Esophagus squamous epithelium (tissue), 5 donors: ENCODE measurements around the gene PHOX2A. TPM values are rescaled to one million over a fixed set of nuclear protein-coding genes. Genes with fewer than 3 reads are reported as not detected.

Experiments
- DNase-seq: peaks from one replicate; lab custom pipeline; 2025; lab: John Stamatoyannopoulos, UW
- H3K27ac ChIP-seq, 4 donors: fragments of 200-600 bp; sonication (generic); one replicate each; pipeline ENCODE4 v1.5.1; 2016 to 2019; ENCODE audit warnings: mild to moderate bottlenecking in 1 of 4
- H3K27me3 ChIP-seq, 4 donors: fragments of 200-600 bp; sonication (generic); 1 replicate in 3 of 4; 2 replicates in 1 of 4; pipeline versions ENCODE4 v1.5.1 to v1.6.0; 2017 to 2021; ENCODE audit warnings: antibody characterized with exemption in 1 of 4
- H3K36me3 ChIP-seq, 3 donors: fragments of 200-600 bp; sonication (generic); one replicate each; pipeline ENCODE4 v1.5.1; 2016 to 2019
- H3K4me1 ChIP-seq, 3 donors: fragments of 200-600 bp; sonication (generic); one replicate each; pipeline ENCODE4 v1.5.1; 2017 to 2019
- H3K4me3 ChIP-seq, 4 donors: fragments of 200-600 bp; sonication (generic); 1 replicate in 3 of 4; 2 replicates in 1 of 4; pipeline ENCODE4 v1.5.1; 2016 to 2019; ENCODE audit warnings: mild to moderate bottlenecking in 2 of 4, moderate library complexity in 1 of 4
- H3K9me3 ChIP-seq, 3 donors: fragments of 200-600 bp; sonication (generic); one replicate each; pipeline ENCODE4 v1.5.1; 2016 to 2019
- POLR2A ChIP-seq, 4 donors: fragments of 450-650 bp; IDR thresholded peaks; one replicate each; pipeline ENCODE4 v1.6.1; 2017; ENCODE audit warnings: antibody characterized with exemption in 4 of 4, mild to moderate bottlenecking in 4 of 4, moderate library complexity in 3 of 4
- WGBS, 2 donors: methylation state at CpG; one replicate each; pipeline ENCODE4 v1.1.5; 2018; 5-methylcytosine and 5-hydroxymethylcytosine counted together
- intact Hi-C: fragments of 100-400 bp; cut with DNase I; formaldehyde crosslinking; loops from one replicate; pipeline ENCODE4 v1.15.0; 2022
- total RNA-seq, 4 donors: library from RNA; depleted of rRNA; stranded (reverse); fragments of >200 nt; gene quantifications; one replicate each; pipeline ENCODE4 v1.1.0, GENCODE V29; 2016
- TF ChIP-seq, protein P1 (sequence below), 6 experiments: fragments of 450-650 bp in 4 of 6; fragments of 200-600 bp in 2 of 6; sonication (generic) in 2 of 6; IDR thresholded peaks; one replicate each; pipeline ENCODE4 v1.5.1; 2016 to 2019; ENCODE audit warnings: antibody characterized with exemption in 6 of 6, mild to moderate bottlenecking in 4 of 6, moderate library complexity in 4 of 6
- donor health status: DM: yes; HTN: yes; CAD: no.

PHOX2A gene
- total RNA-seq, 4 donors from 2014 or later, result not detected

DNA sequence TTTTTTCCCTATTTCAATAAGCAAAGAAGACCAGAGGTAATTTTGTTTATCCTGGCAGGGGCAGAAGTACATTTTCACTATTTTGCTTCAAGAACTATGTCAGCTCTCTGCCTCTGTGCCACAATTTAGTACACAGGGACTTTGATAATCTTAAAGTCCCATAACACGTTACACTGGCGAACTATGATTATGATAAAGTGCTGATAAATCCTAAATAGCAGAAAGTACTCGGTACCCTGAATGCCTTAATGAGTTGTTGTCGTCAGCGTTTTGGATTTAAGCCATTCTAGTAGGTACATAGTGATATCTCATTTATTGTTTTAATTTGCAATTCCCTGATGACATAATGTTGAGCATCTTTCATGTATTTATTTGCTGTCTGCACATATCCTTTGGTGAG lies 16.6 kb upstream of the PHOX2A start:
- 63 to 72% methylated on average over 5 of the region's 5 CpGs for WGBS, 2 donors
- no peaks in the 10 kb centered on the region for H3K36me3 ChIP-seq
- no peak overlapping the region for H3K27ac ChIP-seq
- H3K9me3 ChIP-seq, result no peaks in the 10 kb centered on the region
- TF ChIP-seq POLR2A (IDR thresholded peaks at IDR 0.05), result no peak
- TF ChIP-seq, protein P1, sequence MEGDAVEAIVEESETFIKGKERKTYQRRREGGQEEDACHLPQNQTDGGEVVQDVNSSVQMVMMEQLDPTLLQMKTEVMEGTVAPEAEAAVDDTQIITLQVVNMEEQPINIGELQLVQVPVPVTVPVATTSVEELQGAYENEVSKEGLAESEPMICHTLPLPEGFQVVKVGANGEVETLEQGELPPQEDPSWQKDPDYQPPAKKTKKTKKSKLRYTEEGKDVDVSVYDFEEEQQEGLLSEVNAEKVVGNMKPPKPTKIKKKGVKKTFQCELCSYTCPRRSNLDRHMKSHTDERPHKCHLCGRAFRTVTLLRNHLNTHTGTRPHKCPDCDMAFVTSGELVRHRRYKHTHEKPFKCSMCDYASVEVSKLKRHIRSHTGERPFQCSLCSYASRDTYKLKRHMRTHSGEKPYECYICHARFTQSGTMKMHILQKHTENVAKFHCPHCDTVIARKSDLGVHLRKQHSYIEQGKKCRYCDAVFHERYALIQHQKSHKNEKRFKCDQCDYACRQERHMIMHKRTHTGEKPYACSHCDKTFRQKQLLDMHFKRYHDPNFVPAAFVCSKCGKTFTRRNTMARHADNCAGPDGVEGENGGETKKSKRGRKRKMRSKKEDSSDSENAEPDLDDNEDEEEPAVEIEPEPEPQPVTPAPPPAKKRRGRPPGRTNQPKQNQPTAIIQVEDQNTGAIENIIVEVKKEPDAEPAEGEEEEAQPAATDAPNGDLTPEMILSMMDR (IDR thresholded peaks at IDR 0.05), result no peak
- H3K27me3 ChIP-seq, result peaks cover 0 to 2% (median 0%) of the 10 kb centered on the region in 4 donors
- intact Hi-C loops, result no loop called here
- no peak for DNase-seq
- H3K4me3 ChIP-seq, result no peak overlapping the region
- H3K4me1 ChIP-seq, result no peaks in the 10 kb centered on the region

DNA sequence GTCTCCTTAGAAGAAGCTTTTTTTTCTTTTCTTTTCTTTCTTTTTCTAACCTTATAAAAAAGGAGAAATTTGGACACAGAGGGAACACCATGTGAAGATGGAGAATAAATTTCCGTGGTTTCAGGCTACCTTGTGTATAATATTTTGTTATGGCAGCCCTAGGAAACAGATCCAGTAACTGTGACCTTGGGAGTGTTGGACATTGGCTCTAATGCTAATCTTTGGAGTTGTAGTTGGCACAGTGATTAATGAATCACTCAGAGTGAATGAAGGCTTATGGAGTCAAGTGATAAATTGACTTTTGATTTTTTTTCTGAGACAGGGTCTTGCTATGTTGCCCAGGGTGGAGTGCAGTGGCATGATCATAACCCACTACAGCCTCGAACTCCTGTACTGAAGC lies 15.5 kb upstream of the PHOX2A start:
- H3K9me3 ChIP-seq, result no peaks in the 10 kb centered on the region
- intact Hi-C loops, result no loop called here
- WGBS, 2 donors, result 67 to 74% methylated on average over 2 of the region's 2 CpGs
- no peaks in the 10 kb centered on the region for H3K4me1 ChIP-seq
- H3K27me3 ChIP-seq, result peaks cover 0 to 5% (median 0%) of the 10 kb centered on the region in 4 donors
- DNase-seq, result no peak
- TF ChIP-seq, protein P1 (IDR thresholded peaks at IDR 0.05), result no peak
- TF ChIP-seq POLR2A (IDR thresholded peaks at IDR 0.05), result no peak
- H3K4me3 ChIP-seq, result no peak overlapping the region
- no peak overlapping the region for H3K27ac ChIP-seq
- no peaks in the 10 kb centered on the region for H3K36me3 ChIP-seq

DNA sequence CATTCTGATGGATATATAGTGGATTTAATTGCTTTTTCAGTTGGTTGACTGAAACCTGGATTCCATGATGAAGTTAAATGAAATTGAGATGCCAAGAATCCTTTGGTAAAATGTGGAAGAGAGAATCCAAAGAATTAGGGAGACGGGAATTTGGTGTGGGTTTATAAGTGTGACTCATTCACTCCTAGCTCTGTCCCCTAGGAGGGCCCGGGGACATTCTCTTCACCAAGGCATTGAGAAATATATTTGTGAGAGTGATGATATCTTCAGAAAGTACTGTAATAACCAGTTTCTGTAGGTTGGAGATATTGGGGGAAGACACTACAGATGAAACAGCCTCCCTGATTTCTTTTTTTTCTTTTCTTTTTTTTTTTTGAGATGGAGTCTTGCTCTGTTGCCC lies 13.6 kb upstream of the PHOX2A start:
- no peaks in the 10 kb centered on the region for H3K4me1 ChIP-seq
- H3K27me3 ChIP-seq, result peaks cover 0 to 22% (median 0%) of the 10 kb centered on the region in 4 donors
- DNase-seq, result no peak
- no peak overlapping the region for H3K27ac ChIP-seq
- H3K4me3 ChIP-seq, result no peak overlapping the region
- H3K36me3 ChIP-seq, result no peaks in the 10 kb centered on the region
- intact Hi-C loops, result no loop called here
- H3K9me3 ChIP-seq, result no peaks in the 10 kb centered on the region
- 59 to 76% methylated on average over 2 of the region's 2 CpGs for WGBS, 2 donors
- no peak for TF ChIP-seq POLR2A (IDR thresholded peaks at IDR 0.05)
- TF ChIP-seq, protein P1 (IDR thresholded peaks at IDR 0.05), result no peak

DNA sequence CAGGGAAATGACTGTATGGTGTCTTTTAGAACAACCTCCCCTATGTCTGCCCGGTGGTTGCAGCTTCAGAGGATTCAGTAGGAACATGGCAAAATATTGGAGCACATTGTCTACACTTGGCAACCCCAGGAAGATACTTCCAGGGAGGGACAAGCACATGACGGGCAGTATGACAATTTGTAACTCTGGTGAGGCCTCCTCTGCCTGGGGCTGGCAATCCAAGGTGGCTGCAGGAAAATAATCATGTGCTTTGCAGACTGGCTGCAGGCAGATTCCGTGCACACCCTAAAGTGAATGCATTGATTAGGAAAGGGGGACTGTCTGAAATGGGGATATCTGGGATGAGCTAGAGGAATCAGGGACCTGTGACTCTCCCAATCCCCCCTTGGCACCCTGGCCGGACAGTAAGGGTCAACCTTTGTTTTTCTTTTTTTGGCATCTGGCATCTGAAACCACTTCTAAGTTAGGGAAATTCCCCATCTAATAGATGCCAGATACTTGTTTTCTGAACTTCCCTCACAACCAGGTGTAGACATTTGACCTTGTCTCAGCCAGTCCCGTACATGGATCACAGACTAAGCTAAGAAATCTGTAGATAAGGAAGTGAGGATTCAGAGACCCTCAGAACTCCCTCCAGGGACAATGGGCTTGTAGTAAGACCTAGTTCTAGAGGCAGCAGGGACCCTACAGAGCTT lies 10.5 kb upstream of the PHOX2A start:
- H3K9me3 ChIP-seq, result no peaks in the 10 kb centered on the region
- TF ChIP-seq, protein P1 (IDR thresholded peaks at IDR 0.05), result no peak
- TF ChIP-seq POLR2A (IDR thresholded peaks at IDR 0.05), result no peak
- no peak overlapping the region for H3K27ac ChIP-seq
- H3K4me3 ChIP-seq, result no peak overlapping the region
- no peaks in the 10 kb centered on the region for H3K36me3 ChIP-seq
- H3K27me3 ChIP-seq, result peaks cover 0 to 51% (median 0%) of the 10 kb centered on the region in 4 donors
- intact Hi-C loops, result no loop called here
- no peaks in the 10 kb centered on the region for H3K4me1 ChIP-seq
- WGBS, 2 donors, result 77 to 78% methylated on average over 3 to 5 of the region's 5 CpGs
- DNase-seq, result no peak

DNA sequence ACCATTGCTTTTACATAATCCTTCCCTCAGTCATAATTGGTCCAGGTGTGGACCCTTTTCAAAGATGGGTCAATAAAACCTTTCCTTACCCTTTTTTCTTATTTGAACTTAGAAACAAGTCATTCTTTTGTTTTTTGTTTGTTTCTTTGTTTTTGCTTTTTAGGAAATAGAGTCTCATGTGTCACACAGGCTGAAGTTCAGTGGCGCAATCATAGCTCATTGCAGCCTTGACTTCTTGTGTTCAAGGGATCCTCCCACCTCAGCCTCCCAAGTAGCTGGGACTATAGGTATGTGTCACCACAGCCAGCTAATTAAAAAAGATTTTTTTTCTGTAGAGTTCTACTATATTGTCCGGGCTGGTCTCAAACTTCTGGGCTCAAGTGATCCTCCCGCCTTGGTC lies 9.4 kb upstream of the PHOX2A start:
- H3K36me3 ChIP-seq, result no peaks in the 10 kb centered on the region
- no peaks in the 10 kb centered on the region for H3K4me1 ChIP-seq
- no peak for TF ChIP-seq POLR2A (IDR thresholded peaks at IDR 0.05)
- TF ChIP-seq, protein P1 (IDR thresholded peaks at IDR 0.05), result no peak
- no peak overlapping the region for H3K4me3 ChIP-seq
- no peak overlapping the region for H3K27ac ChIP-seq
- DNase-seq, result no peak
- peaks cover 0 to 58% (median 0%) of the 10 kb centered on the region in 4 donors for H3K27me3 ChIP-seq
- intact Hi-C loops, result no loop called here
- WGBS, 2 donors, result 92 to 96% methylated on average over 3 of the region's 3 CpGs
- no peaks in the 10 kb centered on the region for H3K9me3 ChIP-seq
